HG02884 (cell line): ENCODE measurements around the gene EPHB1.

Experiments used
- ATAC-seq: cut with Tn5 transposase; IDR thresholded peaks from one replicate; pipeline ENCODE4 v1.9.1; 2021; ENCODE audit warnings: mild to moderate bottlenecking, moderate library complexity; ENCODE audit not compliant: unreplicated experiment

The EPHB1 gene

DNA sequence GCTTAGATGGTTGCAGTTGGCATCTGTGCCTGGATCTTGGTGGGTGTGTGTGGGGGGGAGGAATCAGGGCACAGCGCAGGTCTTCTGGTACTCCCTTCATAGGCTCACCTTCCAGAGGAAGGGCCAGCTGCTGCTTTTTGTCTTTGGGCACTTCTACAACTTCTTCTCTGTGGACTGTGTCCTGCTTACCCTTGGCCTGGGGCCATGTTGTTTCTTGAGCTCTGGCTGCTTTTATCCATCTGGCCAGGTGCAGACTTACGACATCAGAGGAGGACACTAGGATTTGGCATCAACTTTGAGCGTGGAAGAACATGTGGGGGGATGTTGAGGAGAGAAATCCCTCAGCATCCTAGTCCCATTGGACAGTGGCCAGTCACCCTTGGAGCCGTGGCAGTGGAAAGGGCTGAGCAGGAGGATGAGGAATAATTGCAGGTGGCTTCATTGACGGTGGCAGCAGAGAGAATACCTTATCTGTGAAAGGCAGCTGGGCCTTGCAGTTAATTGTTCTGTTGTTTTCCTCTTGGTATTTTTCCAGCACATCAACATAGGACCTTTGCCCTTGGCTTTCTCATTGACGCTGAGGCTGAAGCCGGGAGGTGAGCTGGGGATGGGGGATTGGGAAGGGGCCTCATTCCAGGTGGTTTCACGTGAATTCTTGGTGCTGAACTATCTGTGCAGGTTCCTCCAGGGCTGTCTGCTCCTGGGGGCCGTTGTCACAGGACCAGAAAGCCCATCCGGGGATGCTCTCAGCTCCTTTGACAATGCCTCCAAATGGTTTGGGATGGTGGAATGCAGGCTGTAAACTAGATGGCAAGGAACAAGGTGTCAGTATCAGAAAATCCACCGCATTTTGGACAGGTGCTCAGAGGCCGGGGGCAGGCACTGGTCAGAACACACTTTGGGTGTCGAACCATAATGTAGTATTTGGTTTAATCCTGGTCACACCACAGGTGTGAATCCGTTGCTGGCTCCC lies 9.7 kb downstream of the EPHB1 start:
- no peak for ATAC-seq

DNA sequence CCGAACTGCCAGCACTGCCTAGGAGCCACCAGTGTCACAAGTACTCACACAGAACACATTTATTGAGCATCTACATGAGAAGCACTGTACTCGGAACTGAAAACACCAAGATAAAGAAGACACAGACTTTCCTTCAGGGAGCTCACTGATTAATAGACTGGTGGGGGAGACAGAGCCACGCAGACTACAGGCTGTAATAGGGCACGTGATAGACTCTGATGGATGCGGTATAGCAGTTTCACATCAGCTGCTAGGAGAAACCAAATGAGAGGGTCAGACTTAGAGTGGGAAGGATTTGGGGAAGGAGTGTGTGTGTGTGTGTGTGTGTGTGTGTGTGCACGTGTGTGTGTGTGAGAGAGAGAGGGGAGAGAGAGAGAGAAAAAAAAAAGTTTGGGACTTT lies 12.1 kb downstream of the EPHB1 start:
- no peak for ATAC-seq

DNA sequence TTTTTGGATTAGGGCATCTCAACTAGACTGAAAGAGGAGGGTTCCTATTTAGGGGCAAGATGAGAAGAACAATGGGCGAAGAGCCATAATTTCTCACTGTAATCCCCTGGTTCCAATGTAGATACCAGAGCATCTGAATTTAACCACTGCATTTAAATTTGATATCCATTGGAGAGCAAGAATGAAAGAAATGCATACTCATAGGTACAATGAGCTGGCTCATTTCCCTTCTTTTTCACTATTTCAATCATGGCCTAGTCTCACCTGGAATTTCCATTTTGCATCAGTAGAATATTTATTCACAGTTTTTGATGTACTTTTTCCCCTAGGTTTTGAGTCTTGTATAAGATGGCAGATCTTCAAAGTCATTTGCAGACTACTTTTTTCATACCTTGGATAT lies 13.8 kb downstream of the EPHB1 start:
- no peak for ATAC-seq

DNA sequence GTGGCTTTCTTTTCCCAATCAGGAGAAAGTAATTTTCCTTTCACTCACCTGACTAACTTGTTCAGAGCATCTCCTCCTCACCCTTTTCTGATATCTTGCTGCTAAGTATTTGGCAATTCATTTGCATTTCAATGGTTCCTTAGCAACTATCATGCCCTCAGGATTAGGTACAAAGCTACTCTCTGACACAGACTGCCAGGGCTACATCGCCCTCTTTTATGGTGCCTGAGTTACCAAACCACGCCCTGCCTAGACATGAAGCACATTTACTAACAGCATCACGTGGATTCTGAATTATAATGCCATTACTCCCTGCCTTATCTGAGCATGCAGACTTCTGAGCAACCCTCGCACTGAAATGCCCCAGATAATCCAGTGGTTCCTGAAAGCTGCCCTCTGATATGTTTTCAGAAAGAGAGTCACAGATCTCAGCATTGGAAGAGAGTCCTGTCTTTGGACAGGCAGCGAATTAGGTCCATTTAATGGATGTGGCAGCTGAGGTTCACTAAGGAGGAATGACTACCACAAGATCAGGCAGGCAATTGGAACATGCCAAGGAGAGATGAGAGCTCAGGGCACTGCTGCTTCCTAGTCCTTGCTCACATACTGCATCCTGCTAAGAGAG lies 14.5 kb downstream of the EPHB1 start:
- ATAC-seq: no peak

DNA sequence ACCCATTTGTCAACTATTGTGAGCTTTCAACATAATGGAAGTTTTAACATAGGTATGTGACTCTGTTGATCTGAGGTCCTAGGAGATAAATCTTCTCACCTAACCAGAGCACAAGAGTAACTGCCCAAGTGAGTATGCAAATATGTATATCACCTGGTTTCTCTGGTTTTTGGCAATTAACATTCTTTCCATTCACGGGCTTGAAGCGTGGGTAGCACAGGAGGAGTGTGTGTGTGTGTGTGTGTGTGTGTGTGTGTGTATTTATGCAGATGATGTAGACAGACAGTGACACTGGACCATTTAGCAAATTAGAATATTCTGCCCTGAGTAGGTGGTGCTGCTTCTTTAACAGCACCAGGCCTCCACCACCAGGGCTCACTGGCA lies 15.0 kb downstream of the EPHB1 start:
- peak; percentile 43 for ATAC-seq

DNA sequence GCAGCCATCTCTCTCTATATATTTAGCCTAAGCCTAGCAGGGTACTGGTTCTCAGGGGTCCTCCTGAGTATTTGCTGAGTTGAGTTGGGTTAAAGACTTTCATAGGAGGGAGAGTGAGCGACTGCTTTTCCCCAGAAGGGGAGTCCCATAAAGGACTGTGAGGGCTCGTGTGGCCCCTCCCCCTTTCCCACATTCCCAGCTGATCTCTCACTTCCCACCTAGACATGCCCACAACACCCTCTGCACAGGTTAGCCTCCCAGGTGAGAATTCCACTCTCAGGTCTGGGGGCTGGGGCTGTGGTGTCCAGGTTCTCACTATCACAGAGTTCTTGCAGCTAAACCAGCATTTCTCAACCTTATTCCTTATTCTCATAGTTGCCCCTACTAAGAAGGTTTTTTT lies 15.8 kb downstream of the EPHB1 start:
- no peak for ATAC-seq

DNA sequence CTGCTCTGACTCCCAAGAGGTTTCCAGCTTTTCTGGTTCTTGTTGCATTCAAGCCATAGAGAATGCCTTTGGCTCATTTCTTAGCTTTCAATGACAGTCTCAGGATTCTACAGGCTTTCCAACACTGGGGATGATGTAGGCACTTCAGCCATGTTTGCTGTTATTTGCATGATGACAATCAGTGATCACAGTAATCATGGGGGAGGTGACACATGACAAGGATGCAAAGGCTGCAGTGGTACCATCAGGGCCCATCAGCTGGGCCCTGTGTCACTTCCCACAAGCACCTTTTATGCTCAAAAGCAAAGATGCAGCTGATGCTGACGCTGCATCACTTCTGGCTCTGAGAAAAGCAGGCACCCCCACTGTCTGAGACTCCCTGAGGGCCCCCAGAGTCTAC lies 18.6 kb downstream of the EPHB1 start:
- no peak for ATAC-seq

DNA sequence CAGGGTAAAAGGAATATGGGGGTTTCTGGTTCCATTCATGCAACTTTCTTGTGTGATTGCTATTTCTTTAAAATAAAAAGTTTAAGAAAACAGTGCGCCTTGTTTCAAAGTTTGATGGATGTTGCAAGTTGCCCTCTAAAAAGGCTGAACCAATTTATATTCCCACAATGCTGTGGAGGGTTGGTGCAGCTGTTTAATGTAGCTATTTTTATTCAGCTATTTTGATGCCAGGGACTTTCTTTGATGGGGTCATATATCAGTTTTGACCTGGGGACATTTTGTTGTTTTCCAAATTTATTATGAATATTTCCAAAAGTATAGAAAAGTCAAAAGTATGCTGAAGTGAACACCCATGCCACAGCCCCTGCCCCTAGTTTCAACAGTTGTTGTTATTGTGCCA lies 20.5 kb downstream of the EPHB1 start:
- no peak for ATAC-seq

DNA sequence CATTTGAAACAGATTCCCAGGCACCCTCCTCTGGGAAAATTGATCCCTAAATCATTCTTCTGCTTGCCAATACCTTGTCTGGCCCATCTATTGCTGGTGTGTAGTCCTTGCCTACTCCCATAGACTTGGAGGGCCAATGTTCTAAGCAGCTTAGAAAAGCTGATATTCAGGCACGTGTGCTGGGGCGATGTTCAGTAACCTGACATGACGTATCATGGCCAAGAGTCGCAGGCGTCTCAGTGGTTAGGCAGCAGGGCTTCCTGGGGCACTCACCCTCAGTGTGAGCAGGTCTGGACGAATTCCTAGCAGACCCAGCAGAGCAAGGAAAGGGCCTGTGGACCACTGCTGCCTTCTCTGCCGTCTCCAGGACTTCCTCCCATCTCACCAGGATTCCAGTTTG lies 21.6 kb downstream of the EPHB1 start:
- ATAC-seq: no peak

DNA sequence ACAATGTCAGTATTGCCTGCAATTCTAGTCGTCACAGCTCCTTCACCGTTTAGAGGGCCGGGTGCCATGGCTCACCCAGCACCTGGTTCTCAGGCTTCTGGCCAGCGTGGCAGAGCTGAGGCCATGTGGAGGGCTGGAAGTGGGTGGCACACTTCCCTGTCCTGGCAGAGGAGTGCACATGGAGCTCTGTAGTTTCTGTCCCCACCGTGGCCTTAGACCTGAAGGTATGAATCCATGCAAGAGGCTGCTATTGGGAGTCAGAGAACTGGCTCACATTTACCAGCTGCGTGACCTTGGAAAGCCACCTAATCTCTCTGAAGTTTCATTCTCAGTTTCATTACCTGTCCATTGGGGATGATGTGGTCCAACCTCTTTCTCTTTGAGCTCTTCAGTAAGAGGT lies 22.2 kb downstream of the EPHB1 start:
- no peak for ATAC-seq

DNA sequence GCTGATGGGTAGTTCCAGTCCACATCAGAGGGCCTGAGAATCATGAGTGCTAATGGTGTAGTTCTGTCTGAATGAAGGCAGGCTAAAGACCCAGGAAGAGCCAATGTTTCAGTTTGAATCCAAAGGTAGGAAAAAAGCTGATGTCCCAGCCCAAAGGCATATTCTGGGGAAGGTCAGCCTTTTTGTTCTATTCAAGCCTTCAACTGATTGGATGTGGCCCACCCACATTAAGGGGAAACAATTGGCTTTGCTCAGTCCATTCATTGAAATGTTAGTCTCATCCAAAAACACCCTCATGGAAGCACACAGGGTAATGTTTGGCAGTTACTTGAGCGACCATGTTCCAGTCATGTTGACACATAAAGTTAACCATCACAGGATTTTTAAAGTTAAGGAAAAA lies 25.9 kb downstream of the EPHB1 start:
- ATAC-seq: no peak

DNA sequence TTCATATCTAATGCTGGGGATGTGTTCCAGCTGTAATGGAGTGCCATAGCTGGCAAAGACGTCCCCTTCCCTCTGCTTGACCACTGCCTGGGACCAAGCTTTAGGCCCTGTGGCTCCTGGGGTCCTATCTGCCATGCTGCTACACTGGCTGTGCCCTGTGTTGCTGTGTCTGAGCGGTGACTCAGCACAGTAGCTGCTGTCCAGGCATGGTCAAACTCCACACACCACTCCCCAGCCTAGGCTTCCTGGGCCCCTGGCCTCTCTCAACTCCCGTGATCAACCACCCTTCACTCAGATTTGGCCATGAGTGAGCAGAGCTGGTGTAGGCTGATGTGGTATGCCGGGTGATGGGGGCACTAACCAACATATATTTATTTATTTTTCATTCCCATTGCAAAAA lies 27.0 kb downstream of the EPHB1 start:
- ATAC-seq: no peak

DNA sequence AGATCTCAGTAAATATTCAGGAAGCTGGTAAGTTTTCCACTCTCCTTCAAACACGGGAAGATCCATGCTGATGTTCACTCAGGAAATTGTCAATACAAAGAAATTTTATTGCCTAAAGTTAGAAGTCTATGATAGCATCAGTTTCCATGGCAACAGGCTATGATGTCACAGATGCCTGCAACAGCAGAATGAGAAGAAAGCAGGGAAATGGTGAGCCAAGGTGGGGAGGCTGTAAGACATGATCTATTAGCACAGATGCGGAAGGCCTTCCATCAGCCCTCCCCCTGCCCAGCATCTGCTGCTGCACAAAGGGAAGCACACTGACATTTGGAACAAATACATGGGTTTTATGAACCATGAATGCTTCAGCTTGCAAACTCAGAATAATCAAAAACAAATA lies 28.6 kb downstream of the EPHB1 start:
- no peak for ATAC-seq

DNA sequence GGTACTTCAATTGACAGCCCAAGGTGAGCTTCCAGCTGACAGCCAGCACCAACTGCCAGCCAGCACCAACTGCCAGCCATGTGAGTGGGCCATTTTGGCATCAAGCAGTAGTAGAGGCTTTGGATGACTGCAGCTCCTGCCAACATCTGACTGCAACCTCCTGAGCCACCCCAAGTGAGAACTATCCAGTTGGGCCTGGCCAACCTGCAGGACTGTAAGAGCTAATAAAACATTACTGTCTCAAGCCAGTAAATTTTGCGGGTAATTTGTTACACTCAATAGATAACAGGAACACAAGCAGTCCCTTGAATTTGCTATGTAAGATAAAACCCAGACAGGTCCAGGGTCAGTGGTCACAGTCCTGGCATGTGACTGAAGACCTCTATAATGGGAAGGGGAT lies 29.7 kb downstream of the EPHB1 start:
- no peak for ATAC-seq

DNA sequence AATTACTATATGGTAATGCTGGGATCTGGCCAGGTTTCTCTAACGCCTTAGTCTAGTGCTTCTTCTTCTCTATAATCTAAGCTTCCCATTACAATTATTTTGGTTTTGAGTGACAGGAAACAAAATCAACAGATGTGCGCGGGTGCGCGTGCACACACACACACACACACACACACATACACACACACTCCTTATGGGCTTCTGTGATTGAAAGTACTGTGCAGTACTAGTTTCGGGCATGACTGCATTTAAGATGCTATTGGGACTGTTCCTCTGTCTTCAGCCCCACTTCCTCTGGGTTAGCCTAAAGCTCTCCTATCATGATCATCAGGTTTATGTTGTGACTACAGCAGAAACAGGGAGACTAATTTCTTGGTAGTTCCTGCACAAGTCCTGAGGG lies 32.2 kb downstream of the EPHB1 start:
- ATAC-seq: peak; percentile 89

DNA sequence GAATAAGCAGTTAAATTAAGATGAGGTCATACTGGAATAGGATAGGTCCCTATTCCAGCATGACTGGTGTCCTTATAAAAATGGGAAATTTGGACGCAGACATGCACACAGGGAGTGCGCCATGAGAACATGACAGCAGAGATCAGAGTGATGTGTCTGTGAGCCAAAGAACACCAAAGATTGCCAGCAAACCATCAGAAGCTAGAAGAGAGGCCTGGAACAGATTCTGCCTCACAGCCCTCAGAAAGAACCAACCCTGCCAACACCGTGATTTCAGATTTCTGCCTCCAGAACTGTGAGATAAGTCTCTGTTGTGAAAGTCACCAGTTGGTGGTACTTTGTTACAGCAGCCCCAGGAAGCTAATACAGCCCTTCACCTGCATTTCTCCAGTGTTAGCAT lies 34.7 kb downstream of the EPHB1 start:
- ATAC-seq: no peak

DNA sequence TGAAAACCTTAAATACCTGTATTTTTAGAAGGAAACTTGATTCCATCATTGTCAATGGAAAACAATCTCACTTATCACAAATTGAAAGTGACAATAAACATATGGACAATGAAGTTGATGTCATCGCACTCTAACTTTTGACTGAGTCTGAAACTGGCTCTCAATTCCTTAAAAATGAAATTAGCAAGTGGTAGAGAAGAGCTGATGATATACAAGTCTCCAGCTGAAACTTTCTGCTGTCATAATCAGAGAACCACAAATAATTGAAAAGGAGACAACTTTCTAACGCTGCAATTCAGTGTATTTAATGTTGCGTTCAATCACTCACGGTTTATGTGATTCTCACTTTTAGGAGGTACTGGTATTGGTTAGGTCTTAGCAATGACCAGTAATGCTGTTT lies 37.5 kb downstream of the EPHB1 start:
- ATAC-seq: no peak

DNA sequence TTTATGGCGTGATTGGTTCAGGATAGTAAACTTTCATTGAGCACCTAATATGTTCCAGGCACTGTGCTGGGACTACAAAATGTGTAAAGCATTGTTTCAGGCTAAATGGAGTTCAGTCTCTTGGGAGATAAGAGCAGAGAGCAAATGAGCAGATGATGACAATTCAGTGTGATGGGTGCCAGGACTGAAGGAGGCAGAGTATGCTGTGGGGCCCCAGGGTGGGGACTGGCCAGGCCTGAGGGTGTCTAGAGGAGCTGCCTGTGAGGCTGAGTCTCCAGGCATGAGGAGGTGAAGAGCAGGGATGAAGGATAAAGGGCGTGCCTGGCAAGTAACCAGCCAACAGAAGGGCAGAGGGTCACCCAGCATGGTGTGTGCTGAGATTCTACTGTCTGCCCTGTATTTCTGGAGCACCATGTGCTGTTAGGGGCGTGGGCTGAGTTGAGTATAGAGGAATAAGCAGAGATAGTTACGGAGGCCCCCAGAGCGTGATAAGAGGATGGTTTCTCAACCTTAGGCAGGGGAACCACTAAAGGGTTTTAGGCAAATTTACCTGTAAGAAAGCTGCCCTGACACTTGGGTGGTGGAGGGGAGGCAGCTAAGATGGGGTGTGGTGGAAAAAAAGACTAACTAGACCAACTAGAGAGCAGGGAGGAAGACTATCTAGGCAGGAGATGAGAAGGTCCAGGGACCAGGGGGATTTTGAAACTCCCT lies 38.5 kb downstream of the EPHB1 start:
- peak; percentile 63 for ATAC-seq

DNA sequence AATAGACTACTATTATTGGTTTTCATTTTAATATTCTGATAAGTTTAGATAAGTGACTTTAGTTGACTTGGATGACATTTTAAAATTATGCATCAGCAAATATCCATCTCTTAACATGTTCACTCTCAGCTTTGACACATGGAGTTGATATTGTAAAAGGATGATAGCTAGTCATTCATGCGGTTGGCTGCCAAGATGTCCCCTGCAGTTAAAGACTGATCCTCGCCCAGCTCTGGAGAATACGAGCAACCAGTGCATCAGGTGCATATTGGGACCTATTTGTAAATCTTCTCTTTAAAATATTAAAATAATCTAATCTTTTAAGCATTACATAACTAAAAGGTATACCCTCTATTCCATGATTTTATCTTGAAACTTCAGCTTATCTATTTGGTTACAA lies 41.9 kb downstream of the EPHB1 start:
- no peak for ATAC-seq

DNA sequence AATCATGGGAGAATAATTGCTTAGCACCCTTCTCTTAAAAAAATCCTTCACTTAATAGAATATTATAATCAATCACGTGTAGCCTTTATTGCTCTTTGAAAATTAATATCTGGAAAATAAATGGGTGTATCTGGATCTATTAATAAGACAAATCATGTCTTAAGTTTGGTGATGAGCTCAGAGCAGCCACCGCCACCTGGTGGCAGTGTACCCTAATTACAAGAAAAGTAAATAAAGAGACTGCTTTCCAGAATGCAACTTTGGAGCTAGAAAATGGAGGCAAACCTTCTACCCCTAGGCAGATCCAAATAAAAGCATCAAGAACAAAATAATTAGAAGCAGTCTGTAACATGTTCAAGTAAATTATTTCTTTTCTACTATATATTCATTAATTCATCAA lies 43.5 kb downstream of the EPHB1 start:
- ATAC-seq: no peak

DNA sequence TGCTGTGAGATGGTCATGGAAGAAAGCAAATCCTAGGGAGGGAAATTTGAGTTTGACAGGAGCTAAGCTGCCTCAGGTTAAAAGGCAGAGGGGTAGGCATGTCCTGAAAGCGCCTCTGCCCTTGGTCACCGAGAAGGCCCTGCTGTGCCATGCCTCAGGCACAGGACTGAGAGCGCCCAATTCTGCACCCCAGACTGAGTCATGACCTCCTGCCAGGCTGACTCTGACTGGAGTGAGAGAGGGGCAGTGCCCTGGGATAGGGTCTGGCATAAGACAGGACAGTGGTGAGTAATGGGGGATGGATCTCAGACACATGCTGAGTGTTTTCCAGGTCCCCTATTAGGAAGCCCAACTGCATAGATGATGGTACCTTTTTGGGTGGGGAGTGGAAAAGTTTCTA lies 44.4 kb downstream of the EPHB1 start:
- no peak for ATAC-seq

DNA sequence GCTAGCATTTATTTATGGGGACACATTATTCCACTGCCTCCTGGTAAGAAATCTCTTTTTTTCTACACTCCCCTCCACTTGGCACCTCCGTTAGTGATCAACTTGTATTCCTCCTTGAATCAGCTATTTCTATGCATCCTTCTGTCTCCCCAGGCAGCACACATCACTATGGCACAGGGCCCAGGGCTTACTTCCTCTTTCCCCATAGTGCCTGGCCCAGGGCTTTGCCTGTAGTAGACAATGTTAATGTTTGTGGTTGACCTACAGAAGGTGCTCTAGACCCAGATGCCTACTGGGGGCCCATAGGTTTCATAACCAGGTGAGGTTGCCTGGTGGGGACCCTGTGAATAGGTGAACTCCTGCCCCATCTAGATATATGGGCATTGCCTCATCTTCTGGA lies 44.9 kb downstream of the EPHB1 start:
- peak; percentile 69 for ATAC-seq
